Measurements from ENCODE around the gene VIL1. TPM values are rescaled to one million over a fixed set of nuclear protein-coding genes. Genes with fewer than 3 reads are reported as not detected.
A peak's percentile ranks its signal among the peaks of the same experiment; 100 is the strongest.

The VIL1 gene
- total and polyA plus RNA-seq, 2 of the 13 experiments (the other 11 are each of a cell fraction or from before 2014, with no cell fraction given), result 287 to 301 TPM

- TF ChIP-seq ZNF770 (CRISPR knock-in tag; IDR thresholded peaks at IDR 0.05) (peak; percentile 74; the same call in 1 of the 2 replicates), ZNF580 (CRISPR knock-in tag; IDR thresholded peaks at IDR 0.05; ENCODE audit: borderline replicate concordance, low read depth) (no peak), ZFX (CRISPR knock-in tag; IDR thresholded peaks at IDR 0.05; ENCODE audit: low read depth) (no peak), KAT8 (CRISPR knock-in tag; IDR thresholded peaks at IDR 0.05) (no peak), AFF4 (CRISPR knock-in tag; IDR thresholded peaks at IDR 0.05) (no peak), ERF (CRISPR knock-in tag; IDR thresholded peaks at IDR 0.05) (no peak), ZNF260 (CRISPR knock-in tag; IDR thresholded peaks at IDR 0.05; ENCODE audit: borderline replicate concordance, low read depth) (no peak), CEBPG (CRISPR knock-in tag; IDR thresholded peaks at IDR 0.05) (peak; percentile 69), PHF21A (CRISPR knock-in tag; IDR thresholded peaks at IDR 0.05) (no peak)
Measured at GRCh38 chr2:218370410-218371063, 48.4 kb upstream of the VIL1 start (continued).

All from HepG2 (cell line).